LNCaP clone FGC (cell line): ENCODE results near the gene PSMD5.

Experiments used
- DNase-seq: peaks from one replicate; pipeline ENCODE4 v3.0.0-alpha.2; 2011; ENCODE audit warnings: low read depth
- H3K4me3 ChIP-seq: 2 replicates; pipeline ENCODE4 v1.5.1; 2011; ENCODE audit warnings: mild to moderate bottlenecking, low read depth, low read length, control low read depth
- CTCF ChIP-seq: IDR thresholded peaks from 2 replicates; pipeline ENCODE4 v1.5.1; 2012; ENCODE audit warnings: mild to moderate bottlenecking; ENCODE audit not compliant: control insufficient read depth, insufficient read depth; ENCODE audit errors: extremely low read depth

The PSMD5 gene

GRCh38 chr9:120856700-120857099 is 14.0 kb upstream of the PSMD5 start:
- DNase-seq, result no peak
- no peak for TF ChIP-seq CTCF
- no peak overlapping the region for H3K4me3 ChIP-seq

GRCh38 chr9:120855827-120856670 is 13.3 kb upstream of the PSMD5 start:
- H3K4me3 ChIP-seq, result no peak overlapping the region
- TF ChIP-seq CTCF, result no peak
- DNase-seq, result no peak

- TF ChIP-seq CTCF, result no peak
- H3K4me3 ChIP-seq, result no peak overlapping the region
- DNase-seq, result no peak
These were observed 12.0 kb upstream of the PSMD5 start for GRCh38 chr9:120854596-120855327.

GRCh38 chr9:120853198-120853597 is 10.5 kb upstream of the PSMD5 start:
- no peak overlapping the region for H3K4me3 ChIP-seq
- DNase-seq, result no peak
- TF ChIP-seq CTCF, result no peak

GRCh38 chr9:120852240-120853010 is 9.7 kb upstream of the PSMD5 start:
- no peak for TF ChIP-seq CTCF
- DNase-seq, result no peak
- no peak overlapping the region for H3K4me3 ChIP-seq

GRCh38 chr9:120851449-120851848 is 8.7 kb upstream of the PSMD5 start:
- no peak for TF ChIP-seq CTCF

More at GRCh38 chr9:120851449-120851848, 8.7 kb upstream of the PSMD5 start:
- DNase-seq, result no peak
- no peak overlapping the region for H3K4me3 ChIP-seq
